Activated CD4-positive, CD25-positive, alpha-beta regulatory T cell treated with anti-CD3 and anti-CD28 coated beads, Interleukin-2, amount 50 U/mL, for 16 hours (primary cell): ENCODE results near the gene GPR137.
"Not testable (repeated sequence)": the region's sequence is repeated elsewhere in the genome, so short reads cannot be mapped to it uniquely, and the experiment has no call there.

Experiments
- DNase-seq: peaks from one replicate; pipeline ENCODE4 v3.0.0-alpha.2; 2020; ENCODE audit warnings: low read depth, low spot score

Gene GPR137

DNA sequence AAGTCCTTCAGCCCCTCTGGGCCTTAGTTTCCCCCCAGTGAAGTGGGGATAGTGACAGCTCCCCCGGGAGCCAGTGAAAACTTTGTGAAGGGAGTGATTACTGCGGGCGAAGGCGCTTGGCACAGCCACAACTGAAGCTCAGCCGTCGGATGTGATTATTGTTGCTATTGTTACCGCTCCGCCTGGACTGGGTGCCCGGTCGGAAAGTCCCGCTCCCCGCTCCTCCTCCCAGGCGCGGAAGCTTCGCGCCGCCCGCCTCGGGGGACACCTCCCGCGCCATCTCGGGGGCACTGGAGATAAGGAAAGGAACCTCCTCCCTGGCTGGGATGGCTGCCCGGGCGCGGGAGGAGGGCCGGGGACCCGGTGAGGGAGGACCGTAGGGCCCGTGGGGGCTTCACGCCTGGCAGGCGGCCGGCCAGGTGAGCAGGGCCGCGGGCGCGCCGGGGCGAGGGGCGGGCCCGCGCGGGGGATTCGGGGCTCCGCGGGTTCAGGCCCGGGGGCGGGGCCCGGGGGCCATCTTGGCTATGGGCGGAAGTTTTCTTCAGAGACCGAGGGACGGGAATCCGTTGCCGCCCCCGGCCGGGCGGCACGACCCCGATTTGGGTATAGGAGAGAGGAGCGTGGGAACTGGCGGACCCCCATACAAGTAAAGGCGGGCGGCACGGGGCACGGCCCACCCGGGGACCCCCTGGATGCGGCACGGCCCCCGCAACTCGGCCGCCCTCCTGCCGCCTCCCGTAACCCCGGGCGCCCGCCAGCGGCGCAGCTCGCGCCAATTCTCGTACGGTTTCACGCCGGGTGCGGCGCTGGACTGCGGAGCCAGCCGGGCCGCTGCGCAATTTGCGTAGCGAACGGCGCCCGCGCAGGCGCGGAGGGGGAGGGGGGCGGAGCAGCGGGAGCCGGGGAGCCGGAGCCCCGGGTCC is at the start of gene GPR137:
TSS of gene GPR137 (plus strand) at position 887 of the 923 bp plus-strand sequence. CDS start 677 bp downstream, outside the sequence.
- DNase-seq, result peak; percentile 84

DNA sequence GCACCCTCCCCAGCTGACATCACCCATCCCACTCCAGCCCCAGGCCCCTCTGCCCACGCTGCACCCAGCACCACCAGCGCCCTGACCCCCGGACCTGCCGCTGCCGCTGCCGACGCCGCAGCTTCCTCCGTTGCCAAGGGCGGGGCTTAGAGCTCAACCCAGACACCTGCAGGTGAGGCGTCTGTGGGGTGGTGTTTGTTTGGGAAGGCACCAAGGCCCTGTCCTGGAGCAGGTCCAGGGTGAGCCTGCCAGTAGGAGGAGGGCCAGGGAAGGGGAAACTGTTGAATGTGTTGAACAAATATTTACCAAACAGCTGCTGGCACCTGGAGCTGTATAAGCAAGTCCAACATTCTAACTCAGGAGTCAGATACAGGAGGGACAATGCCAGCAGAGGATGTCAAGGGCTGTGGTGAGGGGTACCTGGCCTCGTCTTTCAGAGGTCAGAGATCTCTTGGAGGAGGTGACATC is 48.1 kb upstream of the GPR137 start:
- DNase-seq, result no peak

DNA sequence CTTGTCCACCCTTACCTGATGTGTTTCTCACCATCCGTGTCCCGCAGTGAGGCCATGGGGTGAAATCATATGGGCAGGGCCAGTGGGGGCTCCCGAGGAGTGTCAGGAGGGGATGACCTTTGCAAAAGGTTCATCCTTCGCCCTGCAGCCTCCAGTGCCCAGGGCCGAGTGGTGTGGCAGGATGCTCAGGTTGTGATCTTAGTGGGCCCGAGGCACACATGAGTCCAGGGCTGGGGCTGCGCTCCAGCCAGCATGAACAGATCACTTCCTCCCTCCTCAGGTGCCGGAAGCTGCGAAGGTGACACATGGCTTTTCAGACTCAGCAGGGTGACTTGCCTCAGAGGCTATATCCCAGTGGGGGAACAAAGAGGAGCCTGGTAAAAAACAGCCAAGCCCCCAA is 47.6 kb upstream of the GPR137 start:
- no peak for DNase-seq

- no peak for DNase-seq
These were observed 46.6 kb upstream of the GPR137 start for GRCh38 chr11:64238999-64239398.

DNA sequence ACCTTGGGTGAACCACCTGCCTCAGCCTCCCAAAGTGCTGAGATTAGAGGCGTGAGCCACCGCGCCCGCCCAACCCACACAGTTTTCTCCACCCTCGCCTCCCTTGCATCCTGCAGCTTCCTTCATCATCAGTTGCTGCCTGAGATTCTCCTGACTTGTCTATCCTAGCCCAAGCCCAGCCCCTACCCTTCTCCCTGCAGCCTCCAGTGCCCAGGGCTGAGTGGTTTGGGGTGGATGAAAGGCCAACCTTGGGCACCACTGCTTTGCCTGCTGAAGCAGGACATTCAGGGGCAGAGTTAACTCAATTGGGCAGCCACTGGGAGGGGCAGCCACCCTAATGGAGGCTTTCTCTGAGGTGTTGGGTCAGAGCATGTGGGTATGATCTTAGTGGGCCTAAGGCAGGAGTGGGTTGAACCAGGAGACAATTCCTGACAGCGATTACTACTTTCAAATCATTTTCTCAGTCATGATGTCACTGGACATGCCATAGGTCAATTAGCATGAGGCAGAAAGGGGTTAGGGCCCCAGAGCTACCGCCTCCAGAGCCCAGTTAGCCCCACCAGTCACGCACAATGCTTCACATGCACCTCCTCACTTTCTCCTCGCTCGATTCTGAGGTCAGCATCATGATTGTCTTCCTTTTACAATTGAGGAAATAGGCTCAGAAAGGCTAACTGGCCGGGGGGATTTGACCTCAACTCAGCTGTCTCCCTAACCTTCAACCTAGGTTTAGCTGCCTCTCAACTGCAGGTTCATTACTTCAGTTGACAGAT is 45.8 kb upstream of the GPR137 start:
- no peak for DNase-seq

- DNase-seq, result peak; percentile 97
These were observed 45.0 kb upstream of the GPR137 start, which contains the start of gene FKBP2 for GRCh38 chr11:64240435-64241240. FKBP2 (plus strand) TSS chr11:64241095; CDS start chr11:64242388, 1,293 bp downstream.

GRCh38 chr11:64241241-64241490 is 44.5 kb upstream of the GPR137 start:
- DNase-seq, result peak; percentile 98

DNA sequence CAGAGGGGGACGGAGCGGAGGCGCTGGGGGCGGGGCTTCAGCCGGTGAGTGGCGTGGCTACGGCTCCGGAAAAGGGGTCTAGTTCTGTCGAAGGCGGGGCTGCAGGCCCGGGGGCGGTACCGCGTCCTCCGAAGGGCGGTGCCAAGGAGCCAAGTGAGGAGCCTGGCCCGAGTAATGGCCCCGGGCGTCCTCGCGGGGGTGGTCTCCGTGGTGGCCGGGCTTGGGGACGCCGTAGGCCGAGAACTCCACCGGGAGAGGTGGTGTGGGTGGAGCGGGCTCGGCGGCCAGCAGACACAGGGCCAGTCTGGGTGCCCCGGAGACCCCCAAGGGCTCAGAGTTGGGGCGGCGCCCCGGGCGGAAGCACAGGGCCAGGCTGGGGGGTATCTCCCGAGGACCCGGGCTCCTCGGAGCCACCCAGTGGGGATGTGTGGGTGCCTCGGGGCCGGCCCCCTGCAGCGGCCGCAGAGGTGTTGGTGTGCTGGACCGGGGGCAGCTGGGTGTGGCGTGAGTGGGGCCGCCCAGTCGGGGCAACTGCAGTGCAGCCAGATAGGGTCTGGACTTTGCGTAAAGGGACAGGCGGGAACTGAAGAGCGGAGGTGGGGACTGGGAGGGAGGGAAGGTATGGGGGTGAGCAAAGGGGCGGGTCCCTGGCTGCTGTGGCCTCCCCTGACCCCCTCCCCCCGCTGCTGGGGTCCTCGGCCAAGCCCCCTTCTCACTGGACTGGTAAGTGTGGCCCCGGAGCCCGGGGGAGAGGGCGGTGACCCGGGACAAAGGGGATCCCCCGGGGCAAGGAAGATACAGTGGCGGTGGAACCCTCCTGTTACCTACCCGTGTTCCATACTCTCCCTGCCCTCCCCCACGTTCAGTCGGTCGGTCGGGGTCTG is 43.9 kb upstream of the GPR137 start:
- DNase-seq, result no peak

DNA sequence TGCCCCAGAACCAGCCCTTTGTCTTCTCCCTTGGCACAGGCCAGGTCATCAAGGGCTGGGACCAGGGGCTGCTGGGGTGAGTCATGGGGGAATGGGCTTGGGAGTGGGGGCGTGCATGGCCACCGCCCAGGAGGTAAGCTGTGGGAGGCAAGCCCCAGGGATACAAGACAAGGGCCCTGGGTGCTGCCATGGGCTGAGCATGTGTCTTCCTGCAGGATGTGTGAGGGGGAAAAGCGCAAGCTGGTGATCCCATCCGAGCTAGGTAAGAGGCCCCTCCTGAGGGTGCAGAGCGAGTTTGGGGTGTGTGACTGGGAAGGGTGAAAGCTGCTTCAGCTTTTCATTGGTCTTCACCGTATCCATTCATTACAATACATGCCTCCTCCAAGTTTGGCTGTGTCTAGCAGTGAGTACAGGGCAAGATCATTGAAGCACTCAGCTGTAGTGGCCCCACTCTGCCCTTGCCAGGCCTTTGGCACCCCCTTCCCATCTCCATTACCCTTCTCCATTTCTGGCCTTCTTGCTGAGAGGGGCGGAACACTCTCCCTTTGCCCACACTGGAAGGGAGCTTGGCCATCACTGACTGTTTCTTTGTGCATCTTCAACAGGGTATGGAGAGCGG is 42.3 kb upstream of the GPR137 start:
- DNase-seq, result no peak

- no peak for DNase-seq
These were observed 41.5 kb upstream of the GPR137 start for GRCh38 chr11:64244107-64244506.

GRCh38 chr11:64244966-64245365 is 40.7 kb upstream of the GPR137 start:
- DNase-seq, result no peak

GRCh38 chr11:64245401-64245796 is 40.2 kb upstream of the GPR137 start:
- DNase-seq, result no peak

DNA sequence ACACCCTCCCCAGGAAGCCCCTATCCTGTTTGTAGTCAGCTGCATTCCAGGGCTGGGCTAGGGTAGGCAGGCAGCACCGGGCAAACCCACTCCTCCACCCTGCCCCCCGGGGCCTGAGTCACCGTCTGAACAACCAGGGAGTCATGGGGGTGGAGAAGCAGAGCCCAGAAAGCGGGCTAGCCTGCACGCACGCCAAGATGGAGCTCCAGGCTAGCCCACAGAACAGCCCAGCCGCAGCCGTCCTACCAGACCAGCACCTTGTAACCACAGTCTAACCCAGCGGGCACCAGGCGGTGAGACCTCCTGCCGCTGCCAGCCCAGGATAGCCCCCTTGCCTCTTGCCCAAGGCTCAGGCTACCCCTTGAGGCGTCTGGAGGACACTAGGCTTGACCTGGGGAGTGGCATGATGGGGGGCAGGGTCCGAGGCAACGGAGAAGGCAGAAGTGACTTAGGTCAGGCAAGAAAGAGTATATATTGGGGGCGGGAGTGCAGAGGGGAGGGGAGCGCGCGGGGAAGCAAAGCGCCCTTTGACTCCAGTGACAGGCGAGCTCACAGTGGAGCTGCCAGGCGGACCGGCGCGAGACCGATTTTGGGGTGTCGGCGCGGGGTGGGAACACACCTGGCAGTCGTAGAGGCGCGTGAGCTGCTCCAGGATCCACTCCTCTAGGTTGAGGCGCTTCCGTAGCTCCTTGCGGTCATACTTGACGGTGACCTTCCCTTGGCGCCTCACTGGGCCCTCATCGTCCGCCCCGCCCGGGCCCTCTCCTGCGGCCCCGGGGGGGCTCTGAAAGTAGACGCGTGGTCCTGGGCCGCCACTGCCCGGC is 39.6 kb upstream of the GPR137 start:
- peak; percentile 57 for DNase-seq

- DNase-seq, result not testable (repeated sequence)
These were observed 39.1 kb upstream of the GPR137 start for GRCh38 chr11:64246621-64246870.

GRCh38 chr11:64246871-64247728 is 38.5 kb upstream of the GPR137 start, which contains the start of gene PPP1R14B:
PPP1R14B (minus strand) TSS chr11:64246943; CDS start chr11:64246673, 270 bp downstream.
- peak; percentile 50 for DNase-seq

DNA sequence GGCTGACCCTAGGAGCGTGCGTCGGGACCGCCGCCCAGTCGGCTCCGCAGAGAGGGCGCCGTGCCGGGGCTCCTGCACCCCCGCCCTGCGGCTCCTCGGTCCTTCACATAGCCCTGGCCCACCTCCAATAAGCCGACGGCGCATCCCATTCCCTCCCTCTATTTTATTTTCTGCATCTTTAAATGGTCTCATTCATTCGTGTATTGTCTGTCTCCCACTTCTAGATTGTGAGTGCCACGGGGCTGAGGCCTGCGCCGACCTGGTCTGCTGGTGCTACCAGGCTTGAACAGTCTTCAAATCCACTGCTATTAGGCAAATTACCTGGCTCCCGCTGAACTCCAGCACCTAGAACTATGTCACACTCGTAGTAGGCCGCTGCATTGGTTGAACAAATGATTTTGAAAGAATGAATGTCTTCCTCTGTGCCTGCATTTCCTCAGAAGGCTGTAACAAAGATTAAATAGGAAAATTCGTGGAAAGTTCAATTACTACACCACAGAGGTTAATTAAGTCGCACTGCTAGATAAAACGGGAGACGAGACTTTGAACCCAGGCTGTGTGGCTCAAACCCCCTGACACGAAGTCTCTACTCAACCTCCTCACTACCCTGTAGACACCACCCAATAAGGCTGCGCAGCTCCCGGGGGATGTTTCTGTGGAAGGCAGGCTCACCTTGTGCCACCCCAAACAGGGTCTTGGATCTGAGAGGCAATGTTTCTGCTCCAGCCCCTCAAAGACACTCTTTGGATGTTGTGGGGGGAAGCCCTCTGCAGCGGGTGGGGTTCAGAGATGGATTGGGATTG is 37.7 kb upstream of the GPR137 start:
- DNase-seq, result no peak

GRCh38 chr11:64248578-64248977 is 37.1 kb upstream of the GPR137 start:
- no peak for DNase-seq

GRCh38 chr11:64249038-64249437 is 36.6 kb upstream of the GPR137 start:
- no peak for DNase-seq
